ENCODE data around the gene MYO1D. TPM values are rescaled to one million over a fixed set of nuclear protein-coding genes. Genes with fewer than 3 reads are reported as not detected.

MYO1D gene
- total RNA-seq, 1 experiment from 2014 or later = 1.3 TPM

DNA sequence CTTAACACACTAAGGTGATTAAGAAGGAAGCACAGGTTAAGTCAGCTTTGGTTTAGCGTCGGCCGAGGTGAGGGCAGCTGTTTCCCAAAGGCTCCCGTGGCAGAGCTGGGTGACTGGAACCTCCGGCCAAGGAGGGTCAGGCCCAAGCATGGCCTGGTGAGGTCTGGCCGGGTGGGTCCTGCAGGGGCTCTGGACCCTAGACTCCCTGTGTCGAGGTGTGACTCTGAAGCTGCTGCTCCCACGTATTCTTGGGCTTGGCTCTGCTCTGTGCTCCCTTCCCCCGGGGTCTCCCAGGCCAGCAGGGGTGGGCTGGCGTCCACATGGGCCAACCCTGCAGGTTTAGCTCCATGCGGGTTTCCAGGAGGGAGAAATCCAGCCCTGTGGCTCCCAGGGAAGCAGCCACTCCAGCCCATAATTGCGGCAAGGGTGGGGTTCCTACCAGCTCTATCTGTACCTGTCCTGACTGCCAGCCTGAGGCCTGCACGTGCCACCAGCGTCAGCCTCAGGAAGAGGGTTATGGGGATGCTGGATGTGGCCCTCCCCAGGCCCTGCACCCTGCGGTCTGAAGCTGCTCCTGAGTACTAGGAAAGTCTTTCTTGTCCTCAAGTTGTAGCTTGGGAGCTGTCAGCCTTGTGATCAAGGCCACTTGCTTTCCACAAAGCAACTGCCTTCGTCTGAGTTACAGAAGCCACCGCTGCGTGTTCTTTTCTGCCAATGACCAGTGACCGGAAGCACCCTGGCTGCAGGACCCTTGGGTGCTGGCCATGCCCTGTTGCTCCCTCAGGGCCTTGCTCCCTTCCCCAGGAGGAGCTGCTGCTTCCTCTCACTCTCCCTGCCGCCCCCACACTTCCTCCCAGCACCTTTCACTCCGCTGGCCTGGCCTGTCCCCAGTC is 385.3 kb downstream of the MYO1D start:
- no peaks in the 10 kb centered on the region for H3K27me3 ChIP-seq (ENCODE audit: control insufficient read depth, insufficient read depth, low read length)
- no peaks in the 10 kb centered on the region for H3K36me3 ChIP-seq (ENCODE audit: control insufficient read depth, insufficient read depth, low read length)
- peaks cover 9% of the 10 kb centered on the region; the same call in 1 of the 2 replicates for H3K4me1 ChIP-seq (ENCODE audit: control insufficient read depth, insufficient read depth, low read length)
- POLR2A ChIA-PET = no interaction called here
- no TSS peak for BruUV-seq (replicated peaks)
- no peaks in the 10 kb centered on the region for H3K9me3 ChIP-seq (ENCODE audit: control insufficient read depth, insufficient read depth, low read depth, low read length)
- no peak overlapping the region for H3K4me3 ChIP-seq (ENCODE audit: low read depth in 2 of 2, low read length in 2 of 2)
- intact Hi-C loops (cut with micrococcal nuclease; ENCODE audit: unreplicated experiment) (loop anchor here (10.0 kb wide), 1 partner anchor 113 kb away; no protein-coding TSS in a partner anchor), in situ Hi-C loops (cut with HindIII; ENCODE audit: low pct_unique_long_range_greater_than_20kb, low sequenced_read_pairs) (no loop called here)
- CTCF ChIA-PET = no interaction called here
- TF ChIP-seq POLR2AphosphoS5 (IDR thresholded peaks at IDR 0.05; ENCODE audit: low read depth, low read length) (no peak), TCF7L2 (IDR thresholded peaks at IDR 0.05; ENCODE audit: low read depth, low read length) (no peak), SIN3A (IDR thresholded peaks at IDR 0.05; ENCODE audit: borderline replicate concordance, insufficient read depth, low read depth, low read length) (no peak)
- TF ChIP-seq, protein P1, sequence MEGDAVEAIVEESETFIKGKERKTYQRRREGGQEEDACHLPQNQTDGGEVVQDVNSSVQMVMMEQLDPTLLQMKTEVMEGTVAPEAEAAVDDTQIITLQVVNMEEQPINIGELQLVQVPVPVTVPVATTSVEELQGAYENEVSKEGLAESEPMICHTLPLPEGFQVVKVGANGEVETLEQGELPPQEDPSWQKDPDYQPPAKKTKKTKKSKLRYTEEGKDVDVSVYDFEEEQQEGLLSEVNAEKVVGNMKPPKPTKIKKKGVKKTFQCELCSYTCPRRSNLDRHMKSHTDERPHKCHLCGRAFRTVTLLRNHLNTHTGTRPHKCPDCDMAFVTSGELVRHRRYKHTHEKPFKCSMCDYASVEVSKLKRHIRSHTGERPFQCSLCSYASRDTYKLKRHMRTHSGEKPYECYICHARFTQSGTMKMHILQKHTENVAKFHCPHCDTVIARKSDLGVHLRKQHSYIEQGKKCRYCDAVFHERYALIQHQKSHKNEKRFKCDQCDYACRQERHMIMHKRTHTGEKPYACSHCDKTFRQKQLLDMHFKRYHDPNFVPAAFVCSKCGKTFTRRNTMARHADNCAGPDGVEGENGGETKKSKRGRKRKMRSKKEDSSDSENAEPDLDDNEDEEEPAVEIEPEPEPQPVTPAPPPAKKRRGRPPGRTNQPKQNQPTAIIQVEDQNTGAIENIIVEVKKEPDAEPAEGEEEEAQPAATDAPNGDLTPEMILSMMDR (IDR thresholded peaks at IDR 0.05) = no peak
- TF ChIP-seq, protein P2, sequence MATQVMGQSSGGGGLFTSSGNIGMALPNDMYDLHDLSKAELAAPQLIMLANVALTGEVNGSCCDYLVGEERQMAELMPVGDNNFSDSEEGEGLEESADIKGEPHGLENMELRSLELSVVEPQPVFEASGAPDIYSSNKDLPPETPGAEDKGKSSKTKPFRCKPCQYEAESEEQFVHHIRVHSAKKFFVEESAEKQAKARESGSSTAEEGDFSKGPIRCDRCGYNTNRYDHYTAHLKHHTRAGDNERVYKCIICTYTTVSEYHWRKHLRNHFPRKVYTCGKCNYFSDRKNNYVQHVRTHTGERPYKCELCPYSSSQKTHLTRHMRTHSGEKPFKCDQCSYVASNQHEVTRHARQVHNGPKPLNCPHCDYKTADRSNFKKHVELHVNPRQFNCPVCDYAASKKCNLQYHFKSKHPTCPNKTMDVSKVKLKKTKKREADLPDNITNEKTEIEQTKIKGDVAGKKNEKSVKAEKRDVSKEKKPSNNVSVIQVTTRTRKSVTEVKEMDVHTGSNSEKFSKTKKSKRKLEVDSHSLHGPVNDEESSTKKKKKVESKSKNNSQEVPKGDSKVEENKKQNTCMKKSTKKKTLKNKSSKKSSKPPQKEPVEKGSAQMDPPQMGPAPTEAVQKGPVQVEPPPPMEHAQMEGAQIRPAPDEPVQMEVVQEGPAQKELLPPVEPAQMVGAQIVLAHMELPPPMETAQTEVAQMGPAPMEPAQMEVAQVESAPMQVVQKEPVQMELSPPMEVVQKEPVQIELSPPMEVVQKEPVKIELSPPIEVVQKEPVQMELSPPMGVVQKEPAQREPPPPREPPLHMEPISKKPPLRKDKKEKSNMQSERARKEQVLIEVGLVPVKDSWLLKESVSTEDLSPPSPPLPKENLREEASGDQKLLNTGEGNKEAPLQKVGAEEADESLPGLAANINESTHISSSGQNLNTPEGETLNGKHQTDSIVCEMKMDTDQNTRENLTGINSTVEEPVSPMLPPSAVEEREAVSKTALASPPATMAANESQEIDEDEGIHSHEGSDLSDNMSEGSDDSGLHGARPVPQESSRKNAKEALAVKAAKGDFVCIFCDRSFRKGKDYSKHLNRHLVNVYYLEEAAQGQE (IDR thresholded peaks at IDR 0.05; ENCODE audit: insufficient read depth in 1 of 2, low read depth in 2 of 2, low read length in 1 of 2) = no peak
- ATAC-seq (no peak), DNase-seq (ENCODE audit: low read depth, low spot score) (no peak)
- no peak overlapping the region for H3K27ac ChIP-seq (ENCODE audit: low read length)

DNA sequence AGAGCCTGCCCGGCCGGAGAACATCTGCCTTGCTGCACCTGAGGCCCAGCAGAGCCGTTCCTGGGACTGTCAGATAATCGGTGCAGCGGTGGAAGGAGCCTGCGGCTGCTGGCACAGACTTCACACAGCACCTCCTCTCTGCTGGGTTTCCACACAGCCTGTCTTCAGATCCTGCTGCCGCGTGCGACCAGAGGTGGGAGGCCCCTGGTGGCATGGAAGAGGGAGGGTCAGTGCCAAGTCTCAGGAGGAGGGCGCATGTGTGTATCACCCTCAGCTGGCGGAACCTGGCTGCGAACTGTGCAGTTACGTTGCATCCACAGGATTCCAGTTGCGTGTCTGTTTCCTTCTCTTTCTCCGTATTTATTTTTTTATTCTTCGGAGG is 386.8 kb downstream of the MYO1D start:
- in situ Hi-C loops (cut with HindIII; ENCODE audit: low pct_unique_long_range_greater_than_20kb, low sequenced_read_pairs) = no loop called here
- Histone ChIP-seq H3K27me3 (ENCODE audit: control insufficient read depth, insufficient read depth, low read length) (no peaks in the 10 kb centered on the region), H3K4me3 (ENCODE audit: low read depth in 2 of 2, low read length in 2 of 2) (no peak overlapping the region), H3K27ac (ENCODE audit: low read length) (no peak overlapping the region), H3K9me3 (ENCODE audit: control insufficient read depth, insufficient read depth, low read depth, low read length) (no peaks in the 10 kb centered on the region), H3K4me1 (ENCODE audit: control insufficient read depth, insufficient read depth, low read length) (peaks cover 17% of the 10 kb centered on the region), H3K36me3 (ENCODE audit: control insufficient read depth, insufficient read depth, low read length) (no peaks in the 10 kb centered on the region)
- no peak for ATAC-seq
- CTCF ChIA-PET = no interaction called here
- DNase-seq (ENCODE audit: low read depth, low spot score) = no peak
- BruUV-seq (replicated peaks) = no TSS peak
- POLR2A ChIA-PET = no interaction called here
- TF ChIP-seq, protein P2 (IDR thresholded peaks at IDR 0.05; ENCODE audit: insufficient read depth in 1 of 2, low read depth in 2 of 2, low read length in 1 of 2) = no peak
- intact Hi-C loops (cut with micrococcal nuclease; ENCODE audit: unreplicated experiment) = loop anchor here (10.0 kb wide), 1 partner anchor 115 kb away; no protein-coding TSS in a partner anchor

Data from Panc1 (cell line).